COR-L47 (cell line): Measurements from ENCODE around the gene TKT.
A peak's percentile ranks its signal among the peaks of the same experiment; 100 is the strongest.
"Not testable (repeated sequence)": the region's sequence is repeated elsewhere in the genome, so short reads cannot be mapped to it uniquely, and the experiment has no call there.

Experiments
- DNase-seq: peaks from one replicate; lab custom pipeline; 2025; lab: John Stamatoyannopoulos, UW

Gene TKT

DNA sequence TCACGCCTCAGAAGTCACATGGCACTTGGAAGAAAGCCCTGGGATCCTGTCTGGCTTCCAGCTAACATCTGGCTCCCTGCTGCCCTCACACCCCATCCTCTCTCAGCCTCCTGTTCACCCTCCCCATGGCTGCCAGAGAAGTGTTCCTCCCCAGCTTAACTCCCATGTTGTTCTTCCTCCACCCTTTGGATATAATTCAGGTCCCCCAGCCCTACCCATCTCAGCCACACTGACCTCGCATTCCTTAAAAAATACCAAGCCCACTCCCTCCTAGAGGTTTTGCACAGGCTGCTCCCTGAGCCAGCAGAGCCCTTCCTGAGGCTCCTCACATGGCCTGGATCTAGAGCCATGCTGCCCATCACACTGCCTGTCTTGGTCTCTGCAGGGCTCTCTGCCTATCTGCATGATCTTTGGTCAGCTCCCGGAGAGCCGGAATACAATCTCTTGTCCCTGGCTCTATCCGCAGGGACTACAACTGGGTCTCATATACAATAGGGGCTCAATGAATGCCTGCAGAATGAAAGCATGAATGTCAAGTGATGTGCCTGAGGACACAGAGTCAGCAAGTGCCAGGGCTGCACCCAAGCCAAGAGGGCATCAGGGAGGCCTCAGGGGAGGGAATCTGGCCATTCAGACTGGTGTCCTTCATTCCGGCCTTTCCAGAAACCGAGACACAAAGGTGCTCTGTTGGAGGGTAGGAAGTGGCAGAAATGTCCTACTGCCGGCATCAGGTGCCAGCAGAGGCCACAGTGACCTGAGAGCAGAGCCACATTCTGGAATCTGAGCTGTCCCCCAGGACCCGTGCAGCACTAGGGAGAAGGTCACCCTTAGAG is 3.8 kb upstream of the TKT start:
- DNase-seq = no peak

DNA sequence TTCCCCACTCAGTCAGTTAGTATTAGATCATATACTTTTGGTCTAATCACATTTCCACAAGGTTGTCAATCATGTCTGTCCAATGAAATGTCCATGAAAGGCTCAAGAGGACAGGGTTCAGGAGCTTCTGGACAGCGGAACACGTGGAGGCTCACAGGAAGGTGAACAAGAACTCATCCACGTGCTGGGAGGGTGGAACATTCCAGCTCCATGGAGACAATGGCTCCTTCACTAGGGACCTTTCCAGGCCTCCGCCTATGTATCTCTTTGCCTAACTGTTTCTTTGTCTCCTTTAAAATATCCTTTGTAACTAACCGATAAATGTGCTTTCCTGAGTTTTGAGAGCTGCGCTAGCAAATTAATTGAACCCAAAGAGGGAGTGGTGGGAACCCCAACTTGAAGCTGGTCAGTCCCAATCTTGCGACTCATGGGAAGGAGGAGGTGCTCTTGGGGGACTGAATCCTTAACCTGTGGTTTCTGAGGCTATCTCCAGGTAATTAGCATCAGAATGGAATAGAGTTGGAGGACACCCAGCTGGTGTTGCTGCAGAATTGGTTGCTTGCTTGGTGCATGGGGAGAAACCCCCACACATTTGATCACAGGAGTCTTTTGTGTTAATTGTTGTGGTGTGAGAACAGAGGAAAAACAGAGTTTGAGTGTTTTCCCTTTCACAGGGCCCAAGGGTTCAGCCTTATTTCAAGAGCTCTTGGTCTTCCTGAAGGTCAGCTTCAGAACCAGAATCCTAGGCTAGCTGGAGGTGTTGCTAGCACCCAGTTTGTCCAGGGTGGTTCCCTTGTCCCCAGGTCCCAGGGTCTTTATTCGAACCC is 3.0 kb upstream of the TKT start:
- no peak for DNase-seq

GRCh38 chr3:53257465-53257864 is 1.6 kb upstream of the TKT start:
- DNase-seq = no peak

DNA sequence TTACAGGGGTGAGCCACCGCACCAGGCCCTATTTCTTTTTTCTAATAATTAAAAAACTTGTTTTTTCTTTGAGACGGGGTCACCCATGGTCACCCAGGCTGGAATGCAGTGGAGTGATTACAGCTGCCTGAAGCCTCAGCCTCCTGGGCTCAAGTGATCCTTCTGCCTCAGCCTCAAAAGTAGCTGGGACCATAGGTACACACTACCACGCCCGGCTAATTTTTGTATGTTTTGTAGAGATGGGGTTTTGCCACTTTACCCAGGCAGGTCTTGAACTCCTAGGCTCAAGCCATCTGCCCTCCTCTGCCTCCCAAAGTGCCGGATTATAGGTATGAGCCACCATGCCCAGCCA is 858 bp upstream of the TKT start:
- no peak for DNase-seq

- DNase-seq = no peak
These were observed 423 bp downstream of the TKT start for GRCh38 chr3:53255423-53255774.

- DNase-seq = peak; percentile 28
These were observed 1.1 kb downstream of the TKT start for GRCh38 chr3:53254509-53255422.

GRCh38 chr3:53253707-53254508 is 1.9 kb downstream of the TKT start:
- DNase-seq = no peak

DNA sequence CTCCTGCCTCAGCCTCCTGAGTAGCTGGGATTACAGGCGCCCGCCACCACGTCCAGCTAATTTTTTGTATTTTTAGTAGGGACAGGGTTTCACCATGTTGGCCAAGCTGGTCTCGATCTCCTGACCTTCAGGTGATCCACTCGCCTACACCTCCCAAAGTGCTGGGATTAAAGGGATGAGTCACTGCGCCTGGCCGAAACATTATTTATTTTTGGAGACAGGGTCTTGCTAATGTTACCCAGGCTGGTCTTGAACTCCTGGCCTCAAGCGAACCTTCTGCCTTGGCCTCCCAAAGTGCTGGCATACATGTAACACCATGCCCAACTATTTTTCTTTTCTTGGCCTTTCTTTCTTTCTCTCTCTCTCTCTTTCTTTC is 2.9 kb downstream of the TKT start:
- not testable (repeated sequence) for DNase-seq

DNA sequence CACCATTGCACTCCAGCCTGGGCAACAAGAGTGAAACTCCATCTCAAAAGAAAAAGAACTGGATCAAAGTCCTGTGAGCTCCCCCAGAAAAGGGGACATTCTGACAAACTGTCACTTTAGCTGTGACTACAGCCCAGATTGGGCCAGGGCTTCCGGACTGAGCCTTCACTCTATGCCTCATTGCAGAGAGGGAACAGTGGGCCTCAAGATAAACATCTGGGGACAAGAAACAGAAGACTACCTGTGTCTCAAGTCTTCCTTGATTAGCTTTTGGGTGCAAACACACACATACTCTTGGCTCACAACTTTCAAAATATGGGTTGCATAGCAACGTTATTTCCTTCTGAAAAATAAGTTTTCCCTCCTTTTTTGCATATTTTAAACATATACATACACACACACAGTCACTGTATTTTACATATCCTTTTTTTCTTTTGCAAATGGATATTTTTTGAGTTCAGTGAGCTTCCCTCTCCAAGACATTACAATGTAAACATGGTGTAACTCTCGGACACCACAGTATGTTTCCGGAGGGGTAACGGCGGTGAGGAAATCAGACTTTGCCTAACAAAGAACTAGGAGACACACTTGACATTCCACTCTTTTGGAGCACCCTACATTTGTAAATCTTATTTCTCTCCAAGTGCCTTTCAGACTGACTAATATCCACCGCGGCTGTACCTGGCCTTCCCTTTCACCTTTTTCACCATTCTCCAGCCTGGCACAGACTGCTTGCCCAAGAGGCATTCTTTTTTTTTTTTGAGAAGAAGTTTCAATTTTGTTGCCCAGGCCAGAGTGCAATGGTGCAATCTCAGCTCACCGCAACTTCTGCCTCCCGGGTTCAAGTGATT is 3.5 kb downstream of the TKT start:
- no peak for DNase-seq

DNA sequence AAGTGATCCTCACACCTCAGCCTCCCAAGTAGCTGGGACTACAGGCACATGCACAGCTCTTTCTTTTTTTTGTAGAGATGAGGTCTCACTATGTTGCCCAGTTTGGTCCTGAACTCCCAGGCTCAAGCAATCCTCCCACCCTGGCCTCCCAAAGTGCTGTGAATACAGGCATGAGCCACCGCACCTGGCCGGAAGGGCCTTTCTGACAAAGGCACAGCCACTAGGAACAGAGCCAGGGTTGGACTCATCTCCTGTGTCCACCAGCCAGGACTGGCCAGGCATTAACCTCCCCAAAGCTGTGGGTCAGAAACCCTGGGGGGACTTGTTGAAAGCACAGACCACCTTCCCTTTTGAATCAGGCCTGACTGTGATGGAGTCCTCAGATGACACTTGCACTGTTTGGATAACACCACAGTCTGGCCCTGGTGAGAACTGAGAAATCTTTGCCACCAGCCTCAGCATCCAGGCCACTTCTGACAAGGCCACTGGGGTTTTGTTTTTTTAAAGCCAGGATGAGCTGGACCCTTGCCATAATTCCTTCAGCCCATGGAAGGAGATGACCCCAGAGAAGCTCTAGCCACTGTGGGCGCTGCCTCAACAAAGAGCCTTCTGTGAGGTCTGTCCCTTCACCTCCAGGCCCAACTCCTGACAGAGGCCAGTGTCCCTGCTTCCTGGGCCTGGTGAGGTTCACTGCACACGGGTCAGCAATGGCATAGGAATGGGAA is 4.8 kb downstream of the TKT start:
- DNase-seq = no peak

DNA sequence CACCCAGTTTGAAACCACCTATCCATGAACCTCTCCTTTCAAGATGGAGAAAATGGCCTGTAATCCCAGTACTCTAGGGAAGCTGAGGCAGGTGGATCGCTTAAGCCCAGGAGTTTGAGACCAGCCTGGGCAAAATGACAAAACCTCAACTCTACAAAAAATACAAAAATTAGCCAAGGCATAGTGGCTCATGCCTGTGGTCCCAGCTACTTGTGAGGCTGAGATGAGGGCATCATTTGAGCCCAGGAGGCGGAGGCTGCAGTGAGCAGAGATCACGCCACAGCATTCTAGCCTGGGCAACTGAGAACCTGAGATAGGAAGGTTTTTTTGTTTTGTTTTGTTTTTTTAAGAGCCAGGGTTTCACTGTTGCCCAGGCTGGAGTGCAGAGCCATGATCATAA is 5.4 kb downstream of the TKT start:
- no peak for DNase-seq

DNA sequence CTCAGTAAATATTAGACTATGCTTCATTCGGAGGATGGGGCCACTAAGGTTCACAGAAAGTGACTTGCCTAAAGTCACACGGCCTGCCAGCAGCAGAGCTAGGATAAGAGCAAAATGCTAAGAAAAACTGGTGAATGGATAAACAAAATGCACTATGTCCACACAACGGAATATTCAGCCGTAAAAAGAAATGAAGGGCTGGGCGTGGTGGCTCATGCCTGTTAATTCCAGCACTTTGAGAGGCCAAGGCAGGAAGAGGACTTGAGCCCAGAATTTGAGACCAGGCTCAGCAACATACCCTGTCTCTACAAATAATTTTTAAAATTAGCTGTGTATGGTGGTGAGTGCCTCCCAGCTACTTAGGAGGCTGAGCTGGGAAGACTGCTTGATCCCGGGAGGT is 7.7 kb downstream of the TKT start:
- no peak for DNase-seq

DNA sequence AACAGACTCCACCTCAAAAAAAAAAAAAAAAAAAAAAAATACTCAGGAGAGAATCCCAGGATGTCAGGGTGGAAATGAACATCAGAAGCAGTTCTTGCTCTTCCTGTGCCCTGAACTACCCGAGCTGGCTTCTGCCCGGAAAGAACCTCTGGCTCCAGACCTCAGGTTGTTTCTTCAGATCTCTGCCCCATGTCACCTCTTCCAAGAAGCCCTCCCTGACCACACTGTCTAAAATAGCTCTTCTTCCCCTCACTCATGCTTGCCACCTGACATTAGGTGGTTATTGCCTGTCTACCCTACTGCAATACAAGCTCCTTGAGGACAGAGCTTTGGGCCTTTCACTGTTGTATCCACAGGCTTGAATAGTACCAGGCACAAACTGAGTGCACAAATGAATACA is 8.2 kb downstream of the TKT start:
- DNase-seq = no peak

- no peak for DNase-seq
These were observed 11.6 kb downstream of the TKT start for GRCh38 chr3:53244271-53244670.

- no peak for DNase-seq
These were observed 12.0 kb downstream of the TKT start for GRCh38 chr3:53243785-53244184.

DNA sequence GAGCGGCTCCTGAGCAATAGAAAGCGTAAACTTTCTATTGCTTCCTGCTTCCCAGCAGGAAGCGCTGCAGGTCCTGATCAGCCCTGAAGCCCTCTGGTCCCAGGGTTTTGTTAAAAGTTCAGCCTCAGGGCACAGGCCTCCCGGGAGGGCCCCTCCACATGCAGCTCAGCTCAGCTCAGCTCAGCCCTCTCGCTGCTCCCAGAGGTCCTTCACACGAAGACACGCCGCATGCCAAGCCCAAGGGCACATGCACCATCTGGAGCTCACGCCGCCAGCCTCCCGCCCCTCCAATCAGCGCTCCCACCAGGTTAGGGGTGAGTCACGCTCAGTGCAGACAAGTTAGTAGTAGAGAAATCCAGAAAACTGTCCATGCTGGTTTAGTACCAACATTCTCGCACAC is 12.7 kb downstream of the TKT start:
- DNase-seq = no peak

GRCh38 chr3:53242642-53243041 is 13.2 kb downstream of the TKT start:
- DNase-seq = no peak

GRCh38 chr3:53242155-53242554 is 13.7 kb downstream of the TKT start:
- no peak for DNase-seq

- DNase-seq = no peak
These were observed 14.5 kb downstream of the TKT start for GRCh38 chr3:53240989-53241972.
